K562 treated with DMSO at 1 percent for 48 hours (cell line): ENCODE results near the gene SLC9A4. TPM values are rescaled to one million over a fixed set of nuclear protein-coding genes. Genes with fewer than 3 reads are reported as not detected.

Source experiments
- total RNA-seq: library from RNA; unstranded; fragments of 300-600 nt; gene quantifications from 2 replicates; pipeline ENCODE4 v1.2.3, GENCODE V29; 2022; ENCODE audit warnings: low replicate concordance; ENCODE audit errors: extremely low read depth

SLC9A4 gene, protein sequence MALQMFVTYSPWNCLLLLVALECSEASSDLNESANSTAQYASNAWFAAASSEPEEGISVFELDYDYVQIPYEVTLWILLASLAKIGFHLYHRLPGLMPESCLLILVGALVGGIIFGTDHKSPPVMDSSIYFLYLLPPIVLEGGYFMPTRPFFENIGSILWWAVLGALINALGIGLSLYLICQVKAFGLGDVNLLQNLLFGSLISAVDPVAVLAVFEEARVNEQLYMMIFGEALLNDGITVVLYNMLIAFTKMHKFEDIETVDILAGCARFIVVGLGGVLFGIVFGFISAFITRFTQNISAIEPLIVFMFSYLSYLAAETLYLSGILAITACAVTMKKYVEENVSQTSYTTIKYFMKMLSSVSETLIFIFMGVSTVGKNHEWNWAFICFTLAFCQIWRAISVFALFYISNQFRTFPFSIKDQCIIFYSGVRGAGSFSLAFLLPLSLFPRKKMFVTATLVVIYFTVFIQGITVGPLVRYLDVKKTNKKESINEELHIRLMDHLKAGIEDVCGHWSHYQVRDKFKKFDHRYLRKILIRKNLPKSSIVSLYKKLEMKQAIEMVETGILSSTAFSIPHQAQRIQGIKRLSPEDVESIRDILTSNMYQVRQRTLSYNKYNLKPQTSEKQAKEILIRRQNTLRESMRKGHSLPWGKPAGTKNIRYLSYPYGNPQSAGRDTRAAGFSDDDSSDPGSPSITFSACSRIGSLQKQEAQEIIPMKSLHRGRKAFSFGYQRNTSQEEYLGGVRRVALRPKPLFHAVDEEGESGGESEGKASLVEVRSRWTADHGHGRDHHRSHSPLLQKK
- total RNA-seq, result not detected in 2 replicates

DNA sequence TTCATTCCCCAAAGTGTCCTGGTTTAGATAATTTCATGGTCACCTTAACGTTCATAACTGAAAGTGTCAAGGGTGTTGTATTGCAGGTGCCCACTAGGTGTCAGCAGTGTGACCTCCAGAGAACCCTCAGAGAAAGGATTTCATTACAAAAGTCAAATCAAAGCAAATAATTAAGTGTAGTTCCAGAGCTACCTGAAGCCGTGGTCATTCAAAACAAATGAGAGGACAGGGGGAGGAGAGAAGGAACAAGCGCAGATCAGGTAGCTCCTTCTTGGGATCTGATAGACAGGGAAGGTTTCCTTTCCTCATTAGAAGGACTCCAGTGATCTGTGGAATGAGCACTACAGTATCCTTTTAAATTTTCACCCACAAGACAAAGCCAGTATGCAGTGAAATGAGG lies at the start of gene SLC9A4:
SLC9A4 (plus strand) TSS at position 207 of the 400 bp plus-strand sequence. CDS start 534 bp downstream, outside the sequence.

Other genes starting within 250 kb of the SLC9A4 start
- not detected in 2 replicates for gene IL1RL1, start 161.7 kb upstream of the SLC9A4 start, total RNA-seq
- gene IL18R1, start 117.4 kb upstream of the SLC9A4 start, total RNA-seq, result not detected in 2 replicates
- gene IL18RAP, start 50.1 kb upstream of the SLC9A4 start, total RNA-seq, result not detected in 2 replicates
- not detected in 2 replicates for gene SLC9A2, start 146.3 kb downstream of the SLC9A4 start, total RNA-seq